ENCODE results near the gene GRM6.
A peak's percentile ranks its signal among the peaks of the same experiment; 100 is the strongest.

Gene GRM6

GRCh38 chr5:178994580-178995340 lies at the start of gene GRM6:
Gene GRM6, minus strand, starts transcription at chr5:178995320. Its CDS starts 376 bp downstream, at chr5:178994944.
- Histone ChIP-seq H3K4me3 (peak within 1 kb of the TSS in 1 of 7 experiments; percentile 9), H3K27ac (no peak within 1 kb of the TSS)

GRCh38 chr5:179044765-179045164 lies 49.6 kb upstream of the GRM6 start:
- Histone ChIP-seq H3K4me3 (no peak overlapping the region), H3K27ac (no peak overlapping the region)

GRCh38 chr5:179033004-179033580 lies 38.0 kb upstream of the GRM6 start:
- no peak overlapping the region for H3K4me3 ChIP-seq
- no peak overlapping the region for H3K27ac ChIP-seq

GRCh38 chr5:179023528-179024189 lies 28.5 kb upstream of the GRM6 start, which contains the start of gene ZNF879:
Gene ZNF879, plus strand, starts transcription at chr5:179023804. Its CDS starts 1,201 bp downstream, at chr5:179025005.
- peak within 1 kb of the TSS; percentile 61 to 86 (median 75) for H3K4me3 ChIP-seq

GRCh38 chr5:179008667-179009066 lies 13.5 kb upstream of the GRM6 start:
- Histone ChIP-seq H3K4me3 (no peak overlapping the region), H3K27ac (no peak overlapping the region)

More at GRCh38 chr5:179023528-179024189, 28.5 kb upstream of the GRM6 start, which contains the start of gene ZNF879:
- H3K27ac ChIP-seq: peak within 1 kb of the TSS in 20 of 21 experiments; percentile 56 to 93 (median 82)

- Histone ChIP-seq H3K4me3 (no peak overlapping the region), H3K27ac (no peak overlapping the region)
Measured at GRCh38 chr5:179006564-179006963, 11.4 kb upstream of the GRM6 start.

- no peak overlapping the region for H3K4me3 ChIP-seq
- H3K27ac ChIP-seq: no peak overlapping the region
Measured at GRCh38 chr5:178998441-178998840, 3.3 kb upstream of the GRM6 start.

GRCh38 chr5:178997191-178997590 lies 2.1 kb upstream of the GRM6 start:
- H3K27ac ChIP-seq: no peak overlapping the region
- no peak overlapping the region for H3K4me3 ChIP-seq

GRCh38 chr5:178996156-178996555 lies 1.0 kb upstream of the GRM6 start:
- Histone ChIP-seq H3K4me3 (no peak overlapping the region), H3K27ac (no peak overlapping the region)

GRCh38 chr5:178995341-178995690 lies 196 bp upstream of the GRM6 start:
- no peak overlapping the region for H3K4me3 ChIP-seq
- H3K27ac ChIP-seq: no peak overlapping the region

- H3K4me3 ChIP-seq: peak overlapping the region in 1 of 7 experiments; percentile 9
- no peak overlapping the region for H3K27ac ChIP-seq
Measured at GRCh38 chr5:178993955-178994579, 1.1 kb downstream of the GRM6 start.

GRCh38 chr5:178993236-178993765 lies 1.8 kb downstream of the GRM6 start:
- Histone ChIP-seq H3K4me3 (no peak overlapping the region), H3K27ac (no peak overlapping the region)

- Histone ChIP-seq H3K27ac (no peak overlapping the region), H3K4me3 (no peak overlapping the region)
Measured at GRCh38 chr5:178992291-178992895, 2.7 kb downstream of the GRM6 start.

GRCh38 chr5:178991190-178992145 lies 3.7 kb downstream of the GRM6 start:
- Histone ChIP-seq H3K4me3 (no peak overlapping the region), H3K27ac (no peak overlapping the region)

GRCh38 chr5:178990491-178990890 lies 4.6 kb downstream of the GRM6 start:
- H3K27ac ChIP-seq: no peak overlapping the region
- no peak overlapping the region for H3K4me3 ChIP-seq

- H3K4me3 ChIP-seq: no peak overlapping the region
Measured at GRCh38 chr5:178989311-178989710, 5.8 kb downstream of the GRM6 start.

GRCh38 chr5:178988436-178989220 lies 6.5 kb downstream of the GRM6 start:
- Histone ChIP-seq H3K27ac (no peak overlapping the region), H3K4me3 (no peak overlapping the region)

More at GRCh38 chr5:178989311-178989710, 5.8 kb downstream of the GRM6 start:
- H3K27ac ChIP-seq: no peak overlapping the region
